GM12878 (cell line): ENCODE results near the gene CKS1B. TPM values are rescaled to one million over a fixed set of nuclear protein-coding genes. Genes with fewer than 3 reads are reported as not detected.

Experiments
- BCL11A ChIP-seq: IDR thresholded peaks from 2 replicates; pipeline ENCODE4 v1.6.1; 2011; ENCODE audit warnings: low read depth, low read length
- BCLAF1 ChIP-seq: fragments of 450-650 bp; IDR thresholded peaks from 2 replicates; pipeline ENCODE4 v1.6.1; 2017; ENCODE audit warnings: antibody characterized with exemption, mild to moderate bottlenecking, moderate library complexity
- CBX5 ChIP-seq: sonication (generic); IDR thresholded peaks from 2 replicates; pipeline ENCODE4 v1.6.1; 2016; ENCODE audit warnings: low read depth, moderate library complexity, mild to moderate bottlenecking, inconsistent platforms
- CEBPB ChIP-seq, 2 experiments: fragments of 150-350 bp in 1 of 2; IDR thresholded peaks; 2 replicates each; pipeline ENCODE4 v1.6.1; 2012 to 2014; ENCODE audit warnings: low read depth in 2 of 2, low read length in 2 of 2, borderline replicate concordance in 1 of 2, inconsistent platforms in 1 of 2
- CTCF ChIP-seq, 3 experiments: IDR thresholded peaks in 2 of 3; conservative IDR thresholded peaks in 1 of 3; 2 replicates each; pipeline ENCODE4 v1.5.1; 2011; ENCODE audit warnings: low read depth in 3 of 3, low read length in 3 of 3, mild to moderate bottlenecking in 3 of 3, control low read depth in 2 of 3, moderate library complexity in 2 of 3, inconsistent platforms in 1 of 3, mixed read lengths in 1 of 3; ENCODE audit not compliant: control insufficient read depth in 2 of 3, insufficient read depth in 1 of 3; ENCODE audit errors: extremely low read depth in 1 of 3
- DPF2 ChIP-seq: fragments of 450-650 bp; IDR thresholded peaks from 2 replicates; pipeline ENCODE4 v1.6.1; 2017; ENCODE audit warnings: mild to moderate bottlenecking
- ETV6 ChIP-seq, 2 experiments: fragments of 450-650 bp in 1 of 2; IDR thresholded peaks in 1 of 2; conservative IDR thresholded peaks in 1 of 2; 2 replicates each; pipeline ENCODE4 v1.6.1; 2014; ENCODE audit warnings: antibody characterized with exemption in 1 of 2, borderline replicate concordance in 1 of 2, low read depth in 1 of 2, mild to moderate bottlenecking in 1 of 2, moderate library complexity in 1 of 2
- FOS ChIP-seq: IDR thresholded peaks from 3 replicates; pipeline ENCODE4 v1.6.1; 2011; ENCODE audit warnings: borderline replicate concordance; ENCODE audit not compliant: insufficient read length; ENCODE audit errors: extremely low read depth
- IKZF1 ChIP-seq: fragments of 450-650 bp; conservative IDR thresholded peaks from 2 replicates; pipeline ENCODE4 v1.6.1; 2017; ENCODE audit warnings: antibody characterized with exemption, mild to moderate bottlenecking
- IKZF2 ChIP-seq, 2 experiments: fragments of 450-650 bp; IDR thresholded peaks; 2 replicates each; pipeline ENCODE4 v1.6.1; 2017; ENCODE audit warnings: mild to moderate bottlenecking in 2 of 2, moderate library complexity in 2 of 2
- MAX ChIP-seq: IDR thresholded peaks from 2 replicates; pipeline ENCODE4 v1.6.1; 2012; ENCODE audit warnings: low read depth, low read length, improper control_type of control experiment
- MLLT1 ChIP-seq: fragments of 450-650 bp; IDR thresholded peaks from 2 replicates; pipeline ENCODE4 v1.6.1; 2016; ENCODE audit warnings: mild to moderate bottlenecking
- NBN ChIP-seq: fragments of 450-650 bp; IDR thresholded peaks from 2 replicates; pipeline ENCODE4 v1.6.1; 2016
- NFYB ChIP-seq: IDR thresholded peaks from 2 replicates; pipeline ENCODE4 v1.6.1; 2011; ENCODE audit warnings: low read depth, mild to moderate bottlenecking, low read length, improper control_type of control experiment, moderate library complexity; ENCODE audit not compliant: insufficient read depth
- NR2C2 ChIP-seq: IDR thresholded peaks from 2 replicates; pipeline ENCODE4 v1.6.1; 2011; ENCODE audit warnings: borderline replicate concordance, low read depth; ENCODE audit not compliant: control insufficient read depth, insufficient read length
- PBX3 ChIP-seq: IDR thresholded peaks from 2 replicates; pipeline ENCODE4 v1.6.1; 2011; ENCODE audit warnings: mild to moderate bottlenecking, low read depth, low read length, moderate library complexity; ENCODE audit not compliant: insufficient replicate concordance
- SMAD5 ChIP-seq: IDR thresholded peaks from 2 replicates; pipeline ENCODE4 v1.6.1; 2016; ENCODE audit warnings: antibody characterized with exemption, low read depth
- SREBF2 ChIP-seq: IDR thresholded peaks from 2 replicates; pipeline ENCODE4 v1.6.1; 2012; ENCODE audit warnings: mild to moderate bottlenecking, low read length
- SRF ChIP-seq, 2 experiments: IDR thresholded peaks; 2 replicates each; pipeline ENCODE4 v1.6.1; 2011; ENCODE audit warnings: low read depth in 2 of 2, low read length in 2 of 2, mild to moderate bottlenecking in 1 of 2, moderate library complexity in 1 of 2
- WRNIP1 ChIP-seq: IDR thresholded peaks from 2 replicates; pipeline ENCODE4 v1.6.1; 2011; ENCODE audit warnings: low read depth, low read length, improper control_type of control experiment, borderline replicate concordance
- ZBED1 ChIP-seq: IDR thresholded peaks from 2 replicates; pipeline ENCODE4 v1.6.1; 2016; ENCODE audit warnings: borderline replicate concordance
- ZNF207 ChIP-seq: fragments of 450-650 bp; IDR thresholded peaks from 2 replicates; pipeline ENCODE4 v1.6.1; 2014; ENCODE audit warnings: antibody characterized with exemption, mild to moderate bottlenecking, borderline replicate concordance
- polyA plus RNA-seq, 11 experiments: library from polyadenylated mRNA; depleted of rRNA in 4 of 11; unstranded in 6 of 11; stranded (reverse) in 5 of 11; fragments of >200 nt; fragmentation: Nextera tagmentation in 4 of 11; fragmentation: Illumina TruSeq in 1 of 11; extraction: Ambion mirVana in 4 of 11; extraction: Trizol in 1 of 11; gene quantifications; 1 replicate in 1 of 11; 2 replicates in 10 of 11; pipeline versions ENCODE4 v1.2.1 to v1.2.3, GENCODE V29; 2011 to 2016; ENCODE audit warnings: inconsistent platforms in 2 of 11, missing spikeins in 2 of 11, low read depth in 1 of 11
- total RNA-seq, 4 experiments: library from RNA; depleted of rRNA in 3 of 4; stranded (reverse); fragments of >200 nt in 3 of 4; fragmentation: Illumina TruSeq in 1 of 4; extraction: Trizol in 1 of 4; gene quantifications; 2 replicates each; pipeline versions ENCODE4 v1.2.1 to v1.2.3, GENCODE V29; 2013 to 2021

The CKS1B gene
- total and polyA plus RNA-seq, 10 of the 15 experiments (the other 5 are each of a cell fraction or from before 2014, with no cell fraction given), result 125 to 608 (median 364) TPM

GRCh38 chr1:155001675-155002463 is 27.4 kb downstream of the CKS1B start (continued):
- peak; percentile 37 to 53 (median 51); a peak in 5 of 6 replicates for TF ChIP-seq CTCF (IDR thresholded peaks at IDR 0.05 in 2 of 3, conservative IDR thresholded peaks at IDR 0.05 in 1 of 3; ENCODE audit: control insufficient read depth in 2 of 3, extremely low read depth in 1 of 3, insufficient read depth in 1 of 3, low read depth in 3 of 3, low read length in 3 of 3)
- TF ChIP-seq IKZF1, result peak; percentile 25
- no peak for TF ChIP-seq ZNF207
- TF ChIP-seq NR2C2, result no peak
- TF ChIP-seq IKZF2 (IDR thresholded peaks at IDR 0.05), result no peak; a peak in 2 of 4 replicates
- TF ChIP-seq NBN, result peak; percentile 91
- peak; percentile 100 for TF ChIP-seq WRNIP1
- no peak for TF ChIP-seq BCLAF1
- TF ChIP-seq ETV6 (conservative IDR thresholded peaks at IDR 0.05 in 1 of 2, IDR thresholded peaks at IDR 0.05 in 1 of 2; ENCODE audit: borderline replicate concordance in 1 of 2, low read depth in 1 of 2), result no peak
- no peak for TF ChIP-seq ZBED1
- TF ChIP-seq SREBF2, result no peak
- TF ChIP-seq BCL11A, result no peak
- no peak for TF ChIP-seq SMAD5
- no peak for TF ChIP-seq SRF (IDR thresholded peaks at IDR 0.05; ENCODE audit: low read depth in 2 of 2, low read length in 2 of 2)
- no peak for TF ChIP-seq CBX5
- peak; percentile 94 for TF ChIP-seq MLLT1
- peak; percentile 93 for TF ChIP-seq NFYB
- TF ChIP-seq CEBPB (IDR thresholded peaks at IDR 0.05; ENCODE audit: borderline replicate concordance in 1 of 2, low read depth in 2 of 2, low read length in 2 of 2), result 0 out of 4 replicates have a peak, but pooled peaks of 1 of the 2 experiments have one; percentile 27
- 0 out of 2 replicates have a peak, but pooled peaks have one; percentile 15 for TF ChIP-seq DPF2
- TF ChIP-seq MAX, result no peak
- TF ChIP-seq FOS, result peak; percentile 45
- peak; percentile 96 for TF ChIP-seq PBX3
